GM23338 (cell line): ENCODE measurements around the gene ITPR3.

Experiments
- CREB1 ChIP-seq: fragments of 250-450 bp; sonication (Bioruptor Pico); IDR thresholded peaks from 2 replicates; pipeline ENCODE4 v1.5.0; 2020; ENCODE audit warnings: low read depth, mild to moderate bottlenecking, moderate library complexity
- EZH2 ChIP-seq: fragments of 200-600 bp; sonication (generic); IDR thresholded peaks from one replicate; pipeline ENCODE4 v1.8.0; 2017; ENCODE audit warnings: antibody characterized with exemption, mild to moderate bottlenecking, low read depth; ENCODE audit not compliant: unreplicated experiment
- EZH2phosphoT487 ChIP-seq: fragments of 200-600 bp; sonication (generic); IDR thresholded peaks from one replicate; pipeline ENCODE4 v1.8.1; 2018; ENCODE audit warnings: antibody characterized with exemption; ENCODE audit not compliant: unreplicated experiment
- JUNB ChIP-seq: IDR thresholded peaks from one replicate; pipeline ENCODE4 v1.6.1; 2016; ENCODE audit warnings: antibody characterized with exemption; ENCODE audit not compliant: unreplicated experiment
- NANOG ChIP-seq: IDR thresholded peaks from 2 replicates; pipeline ENCODE4 v1.6.1; 2016; ENCODE audit warnings: antibody characterized with exemption, borderline replicate concordance
- POLR2AphosphoS5 ChIP-seq: IDR thresholded peaks from 2 replicates; pipeline ENCODE4 v1.6.1; 2016; ENCODE audit warnings: antibody characterized with exemption, low read depth
- ZNF114 ChIP-seq: fragments of 250-450 bp; sonication (Bioruptor Pico); IDR thresholded peaks from 2 replicates; pipeline ENCODE4 v1.5.0; 2020; ENCODE audit warnings: mild to moderate bottlenecking, moderate library complexity
- TF ChIP-seq, protein P1 (sequence below), 2 experiments: fragments of 200-600 bp in 1 of 2; sonication (generic) in 1 of 2; conservative IDR thresholded peaks; 2 replicates each; pipeline versions ENCODE4 v1.5.1 to v1.6.1; 2016 to 2017; ENCODE audit warnings: antibody characterized with exemption in 2 of 2, low read depth in 2 of 2, mild to moderate bottlenecking in 2 of 2, moderate library complexity in 1 of 2
- TF ChIP-seq, protein P2 (sequence below): IDR thresholded peaks from one replicate; pipeline ENCODE4 v1.6.1; 2018; ENCODE audit warnings: antibody characterized with exemption; ENCODE audit not compliant: unreplicated experiment
- TF ChIP-seq, protein P3 (sequence below): fragments of 250-450 bp; sonication (Bioruptor Pico); IDR thresholded peaks from 2 replicates; pipeline ENCODE4 v1.5.0; 2020; ENCODE audit warnings: mild to moderate bottlenecking, moderate library complexity
- TF ChIP-seq, protein P4 (sequence below): IDR thresholded peaks from 2 replicates; pipeline ENCODE4 v1.6.1; 2016; ENCODE audit warnings: antibody characterized with exemption

DNA sequence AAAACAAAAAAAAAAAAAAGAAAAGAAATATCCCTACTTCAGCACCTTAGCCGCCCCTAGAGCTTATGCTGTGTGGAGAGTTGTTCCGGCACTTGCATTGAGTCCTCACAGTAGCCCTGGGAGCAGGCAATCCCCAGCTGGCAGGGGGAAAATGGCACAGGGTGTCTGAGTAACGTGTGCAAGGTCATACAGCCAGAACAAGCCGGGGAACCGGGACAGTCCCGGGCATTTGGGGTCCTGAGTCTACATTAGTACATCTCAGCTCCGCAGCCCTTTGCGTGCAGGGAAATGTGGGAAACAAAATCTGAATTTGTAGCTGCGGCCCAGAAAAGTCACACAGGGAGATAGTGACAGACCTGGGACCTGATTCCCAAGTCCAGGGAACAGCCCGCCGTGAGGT lies 44.5 kb upstream of the ITPR3 start:
- TF ChIP-seq, protein P1, sequence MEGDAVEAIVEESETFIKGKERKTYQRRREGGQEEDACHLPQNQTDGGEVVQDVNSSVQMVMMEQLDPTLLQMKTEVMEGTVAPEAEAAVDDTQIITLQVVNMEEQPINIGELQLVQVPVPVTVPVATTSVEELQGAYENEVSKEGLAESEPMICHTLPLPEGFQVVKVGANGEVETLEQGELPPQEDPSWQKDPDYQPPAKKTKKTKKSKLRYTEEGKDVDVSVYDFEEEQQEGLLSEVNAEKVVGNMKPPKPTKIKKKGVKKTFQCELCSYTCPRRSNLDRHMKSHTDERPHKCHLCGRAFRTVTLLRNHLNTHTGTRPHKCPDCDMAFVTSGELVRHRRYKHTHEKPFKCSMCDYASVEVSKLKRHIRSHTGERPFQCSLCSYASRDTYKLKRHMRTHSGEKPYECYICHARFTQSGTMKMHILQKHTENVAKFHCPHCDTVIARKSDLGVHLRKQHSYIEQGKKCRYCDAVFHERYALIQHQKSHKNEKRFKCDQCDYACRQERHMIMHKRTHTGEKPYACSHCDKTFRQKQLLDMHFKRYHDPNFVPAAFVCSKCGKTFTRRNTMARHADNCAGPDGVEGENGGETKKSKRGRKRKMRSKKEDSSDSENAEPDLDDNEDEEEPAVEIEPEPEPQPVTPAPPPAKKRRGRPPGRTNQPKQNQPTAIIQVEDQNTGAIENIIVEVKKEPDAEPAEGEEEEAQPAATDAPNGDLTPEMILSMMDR (conservative IDR thresholded peaks at IDR 0.05; ENCODE audit: low read depth in 2 of 2), result no peak
- TF ChIP-seq, protein P2, sequence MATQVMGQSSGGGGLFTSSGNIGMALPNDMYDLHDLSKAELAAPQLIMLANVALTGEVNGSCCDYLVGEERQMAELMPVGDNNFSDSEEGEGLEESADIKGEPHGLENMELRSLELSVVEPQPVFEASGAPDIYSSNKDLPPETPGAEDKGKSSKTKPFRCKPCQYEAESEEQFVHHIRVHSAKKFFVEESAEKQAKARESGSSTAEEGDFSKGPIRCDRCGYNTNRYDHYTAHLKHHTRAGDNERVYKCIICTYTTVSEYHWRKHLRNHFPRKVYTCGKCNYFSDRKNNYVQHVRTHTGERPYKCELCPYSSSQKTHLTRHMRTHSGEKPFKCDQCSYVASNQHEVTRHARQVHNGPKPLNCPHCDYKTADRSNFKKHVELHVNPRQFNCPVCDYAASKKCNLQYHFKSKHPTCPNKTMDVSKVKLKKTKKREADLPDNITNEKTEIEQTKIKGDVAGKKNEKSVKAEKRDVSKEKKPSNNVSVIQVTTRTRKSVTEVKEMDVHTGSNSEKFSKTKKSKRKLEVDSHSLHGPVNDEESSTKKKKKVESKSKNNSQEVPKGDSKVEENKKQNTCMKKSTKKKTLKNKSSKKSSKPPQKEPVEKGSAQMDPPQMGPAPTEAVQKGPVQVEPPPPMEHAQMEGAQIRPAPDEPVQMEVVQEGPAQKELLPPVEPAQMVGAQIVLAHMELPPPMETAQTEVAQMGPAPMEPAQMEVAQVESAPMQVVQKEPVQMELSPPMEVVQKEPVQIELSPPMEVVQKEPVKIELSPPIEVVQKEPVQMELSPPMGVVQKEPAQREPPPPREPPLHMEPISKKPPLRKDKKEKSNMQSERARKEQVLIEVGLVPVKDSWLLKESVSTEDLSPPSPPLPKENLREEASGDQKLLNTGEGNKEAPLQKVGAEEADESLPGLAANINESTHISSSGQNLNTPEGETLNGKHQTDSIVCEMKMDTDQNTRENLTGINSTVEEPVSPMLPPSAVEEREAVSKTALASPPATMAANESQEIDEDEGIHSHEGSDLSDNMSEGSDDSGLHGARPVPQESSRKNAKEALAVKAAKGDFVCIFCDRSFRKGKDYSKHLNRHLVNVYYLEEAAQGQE, result no peak
- TF ChIP-seq EZH2, result no peak
- no peak for TF ChIP-seq EZH2phosphoT487
- no peak for TF ChIP-seq JUNB
- TF ChIP-seq POLR2AphosphoS5, result no peak
- TF ChIP-seq, protein P3, sequence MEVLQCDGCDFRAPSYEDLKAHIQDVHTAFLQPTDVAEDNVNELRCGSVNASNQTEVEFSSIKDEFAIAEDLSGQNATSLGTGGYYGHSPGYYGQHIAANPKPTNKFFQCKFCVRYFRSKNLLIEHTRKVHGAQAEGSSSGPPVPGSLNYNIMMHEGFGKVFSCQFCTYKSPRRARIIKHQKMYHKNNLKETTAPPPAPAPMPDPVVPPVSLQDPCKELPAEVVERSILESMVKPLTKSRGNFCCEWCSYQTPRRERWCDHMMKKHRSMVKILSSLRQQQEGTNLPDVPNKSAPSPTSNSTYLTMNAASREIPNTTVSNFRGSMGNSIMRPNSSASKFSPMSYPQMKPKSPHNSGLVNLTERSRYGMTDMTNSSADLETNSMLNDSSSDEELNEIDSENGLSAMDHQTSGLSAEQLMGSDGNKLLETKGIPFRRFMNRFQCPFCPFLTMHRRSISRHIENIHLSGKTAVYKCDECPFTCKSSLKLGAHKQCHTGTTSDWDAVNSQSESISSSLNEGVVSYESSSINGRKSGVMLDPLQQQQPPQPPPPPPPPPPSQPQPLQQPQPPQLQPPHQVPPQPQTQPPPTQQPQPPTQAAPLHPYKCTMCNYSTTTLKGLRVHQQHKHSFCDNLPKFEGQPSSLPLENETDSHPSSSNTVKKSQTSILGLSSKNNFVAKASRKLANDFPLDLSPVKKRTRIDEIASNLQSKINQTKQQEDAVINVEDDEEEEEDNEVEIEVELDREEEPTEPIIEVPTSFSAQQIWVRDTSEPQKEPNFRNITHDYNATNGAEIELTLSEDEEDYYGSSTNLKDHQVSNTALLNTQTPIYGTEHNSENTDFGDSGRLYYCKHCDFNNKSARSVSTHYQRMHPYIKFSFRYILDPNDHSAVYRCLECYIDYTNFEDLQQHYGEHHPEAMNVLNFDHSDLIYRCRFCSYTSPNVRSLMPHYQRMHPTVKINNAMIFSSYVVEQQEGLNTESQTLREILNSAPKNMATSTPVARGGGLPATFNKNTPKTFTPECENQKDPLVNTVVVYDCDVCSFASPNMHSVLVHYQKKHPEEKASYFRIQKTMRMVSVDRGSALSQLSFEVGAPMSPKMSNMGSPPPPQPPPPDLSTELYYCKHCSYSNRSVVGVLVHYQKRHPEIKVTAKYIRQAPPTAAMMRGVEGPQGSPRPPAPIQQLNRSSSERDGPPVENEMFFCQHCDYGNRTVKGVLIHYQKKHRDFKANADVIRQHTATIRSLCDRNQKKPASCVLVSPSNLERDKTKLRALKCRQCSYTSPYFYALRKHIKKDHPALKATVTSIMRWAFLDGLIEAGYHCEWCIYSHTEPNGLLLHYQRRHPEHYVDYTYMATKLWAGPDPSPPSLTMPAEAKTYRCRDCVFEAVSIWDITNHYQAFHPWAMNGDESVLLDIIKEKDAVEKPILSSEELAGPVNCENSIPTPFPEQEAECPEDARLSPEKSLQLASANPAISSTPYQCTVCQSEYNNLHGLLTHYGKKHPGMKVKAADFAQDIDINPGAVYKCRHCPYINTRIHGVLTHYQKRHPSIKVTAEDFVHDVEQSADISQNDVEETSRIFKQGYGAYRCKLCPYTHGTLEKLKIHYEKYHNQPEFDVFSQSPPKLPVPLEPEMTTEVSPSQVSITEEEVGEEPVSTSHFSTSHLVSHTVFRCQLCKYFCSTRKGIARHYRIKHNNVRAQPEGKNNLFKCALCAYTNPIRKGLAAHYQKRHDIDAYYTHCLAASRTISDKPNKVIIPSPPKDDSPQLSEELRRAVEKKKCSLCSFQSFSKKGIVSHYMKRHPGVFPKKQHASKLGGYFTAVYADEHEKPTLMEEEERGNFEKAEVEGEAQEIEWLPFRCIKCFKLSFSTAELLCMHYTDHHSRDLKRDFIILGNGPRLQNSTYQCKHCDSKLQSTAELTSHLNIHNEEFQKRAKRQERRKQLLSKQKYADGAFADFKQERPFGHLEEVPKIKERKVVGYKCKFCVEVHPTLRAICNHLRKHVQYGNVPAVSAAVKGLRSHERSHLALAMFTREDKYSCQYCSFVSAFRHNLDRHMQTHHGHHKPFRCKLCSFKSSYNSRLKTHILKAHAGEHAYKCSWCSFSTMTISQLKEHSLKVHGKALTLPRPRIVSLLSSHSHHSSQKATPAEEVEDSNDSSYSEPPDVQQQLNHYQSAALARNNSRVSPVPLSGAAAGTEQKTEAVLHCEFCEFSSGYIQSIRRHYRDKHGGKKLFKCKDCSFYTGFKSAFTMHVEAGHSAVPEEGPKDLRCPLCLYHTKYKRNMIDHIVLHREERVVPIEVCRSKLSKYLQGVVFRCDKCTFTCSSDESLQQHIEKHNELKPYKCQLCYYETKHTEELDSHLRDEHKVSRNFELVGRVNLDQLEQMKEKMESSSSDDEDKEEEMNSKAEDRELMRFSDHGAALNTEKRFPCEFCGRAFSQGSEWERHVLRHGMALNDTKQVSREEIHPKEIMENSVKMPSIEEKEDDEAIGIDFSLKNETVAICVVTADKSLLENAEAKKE (CRISPR knock-in tag), result no peak
- TF ChIP-seq ZNF114, result no peak
- TF ChIP-seq, protein P4, sequence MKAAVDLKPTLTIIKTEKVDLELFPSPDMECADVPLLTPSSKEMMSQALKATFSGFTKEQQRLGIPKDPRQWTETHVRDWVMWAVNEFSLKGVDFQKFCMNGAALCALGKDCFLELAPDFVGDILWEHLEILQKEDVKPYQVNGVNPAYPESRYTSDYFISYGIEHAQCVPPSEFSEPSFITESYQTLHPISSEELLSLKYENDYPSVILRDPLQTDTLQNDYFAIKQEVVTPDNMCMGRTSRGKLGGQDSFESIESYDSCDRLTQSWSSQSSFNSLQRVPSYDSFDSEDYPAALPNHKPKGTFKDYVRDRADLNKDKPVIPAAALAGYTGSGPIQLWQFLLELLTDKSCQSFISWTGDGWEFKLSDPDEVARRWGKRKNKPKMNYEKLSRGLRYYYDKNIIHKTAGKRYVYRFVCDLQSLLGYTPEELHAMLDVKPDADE, result no peak
- no peak for TF ChIP-seq CREB1 (CRISPR knock-in tag)
- TF ChIP-seq NANOG, result no peak
